ENCODE results near the gene GALNS.

- TF ChIP-seq POLR2AphosphoS5 (IDR thresholded peaks at IDR 0.05; ENCODE audit: low read depth) (no peak), CTCF (conservative IDR thresholded peaks at IDR 0.05; ENCODE audit: low read depth in 2 of 2) (no peak), REST (IDR thresholded peaks at IDR 0.05; ENCODE audit: unreplicated experiment) (no peak)
Measured at GRCh38 chr16:88818575-88818874, 38.2 kb downstream of the GALNS start.

Data from GM23338 (cell line).